LNCaP clone FGC (cell line): Measurements from ENCODE around the gene OTOR.

Source experiments
- DNase-seq: peaks from one replicate; pipeline ENCODE4 v3.0.0-alpha.2; 2011; ENCODE audit warnings: low read depth
- H3K4me3 ChIP-seq: 2 replicates; pipeline ENCODE4 v1.5.1; 2011; ENCODE audit warnings: mild to moderate bottlenecking, low read depth, low read length, control low read depth
- CTCF ChIP-seq: IDR thresholded peaks from 2 replicates; pipeline ENCODE4 v1.5.1; 2012; ENCODE audit warnings: mild to moderate bottlenecking; ENCODE audit not compliant: control insufficient read depth, insufficient read depth; ENCODE audit errors: extremely low read depth

The OTOR gene

GRCh38 chr20:16747291-16747811, 807 bp upstream of the OTOR start:
- TF ChIP-seq CTCF, result peak; percentile 60
- DNase-seq, result peak; percentile 93
- H3K4me3 ChIP-seq, result no peak overlapping the region

GRCh38 chr20:16749573-16749972, 1.4 kb downstream of the OTOR start:
- H3K4me3 ChIP-seq, result no peak overlapping the region
- DNase-seq, result no peak
- no peak for TF ChIP-seq CTCF

GRCh38 chr20:16752082-16752481, 3.9 kb downstream of the OTOR start:
- no peak overlapping the region for H3K4me3 ChIP-seq
- DNase-seq, result no peak
- no peak for TF ChIP-seq CTCF

- no peak for TF ChIP-seq CTCF
- DNase-seq, result no peak
- H3K4me3 ChIP-seq, result no peak overlapping the region
Measured at GRCh38 chr20:16752901-16753300, 4.7 kb downstream of the OTOR start.

GRCh38 chr20:16758454-16759180, 10.5 kb downstream of the OTOR start:
- TF ChIP-seq CTCF, result no peak
- H3K4me3 ChIP-seq, result no peak overlapping the region
- DNase-seq, result no peak

GRCh38 chr20:16759181-16759563, 11.0 kb downstream of the OTOR start:
- DNase-seq, result no peak
- no peak for TF ChIP-seq CTCF
- H3K4me3 ChIP-seq, result no peak overlapping the region
